Measurements from ENCODE around the gene ITGA1.

GRCh38 chr5:52893105-52893504 lies 105.4 kb downstream of the ITGA1 start:
- no peak for TF ChIP-seq CTCF (IDR thresholded peaks at IDR 0.05)
- TF ChIP-seq EZH2 (IDR thresholded peaks at IDR 0.05; ENCODE audit: borderline replicate concordance, insufficient read depth, low read depth, low read length, poor library complexity, severe bottlenecking): no peak

All from B cell (primary cell).